ENCODE results near the gene NEFH. TPM values are rescaled to one million over a fixed set of nuclear protein-coding genes. Genes with fewer than 3 reads are reported as not detected.

NEFH gene
- total RNA-seq, 1 donor from 2014 or later, result 1.0 TPM

DNA sequence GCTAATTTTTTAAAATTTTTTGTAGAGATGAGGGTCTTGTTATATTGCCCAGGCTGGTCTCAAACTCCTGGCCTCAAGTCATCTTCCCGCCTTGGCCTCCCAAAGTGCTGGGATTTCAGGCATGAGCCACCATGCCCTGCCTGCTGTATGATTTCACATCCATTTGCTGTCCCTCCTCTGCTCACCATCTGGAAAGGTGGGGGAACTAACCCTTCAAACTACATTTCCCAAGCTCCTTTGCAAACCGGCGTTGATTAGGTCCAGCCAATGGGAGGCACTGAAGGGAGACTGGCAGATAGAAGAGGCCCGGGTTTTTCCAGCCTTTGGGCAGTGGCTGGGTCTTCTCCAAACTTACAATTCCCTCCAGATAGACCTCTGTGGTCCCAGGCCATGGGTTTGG lies 22.3 kb upstream of the NEFH start:
- Histone ChIP-seq H3K27me3 (ENCODE audit: low read depth) (no peaks in the 10 kb centered on the region), H3K4me1 (no peaks in the 10 kb centered on the region), H3K36me3 (no peaks in the 10 kb centered on the region), H3K4me3 (no peak overlapping the region), H3K27ac (no peak overlapping the region), H3K9me3 (no peaks in the 10 kb centered on the region)
- TF ChIP-seq, protein P1, sequence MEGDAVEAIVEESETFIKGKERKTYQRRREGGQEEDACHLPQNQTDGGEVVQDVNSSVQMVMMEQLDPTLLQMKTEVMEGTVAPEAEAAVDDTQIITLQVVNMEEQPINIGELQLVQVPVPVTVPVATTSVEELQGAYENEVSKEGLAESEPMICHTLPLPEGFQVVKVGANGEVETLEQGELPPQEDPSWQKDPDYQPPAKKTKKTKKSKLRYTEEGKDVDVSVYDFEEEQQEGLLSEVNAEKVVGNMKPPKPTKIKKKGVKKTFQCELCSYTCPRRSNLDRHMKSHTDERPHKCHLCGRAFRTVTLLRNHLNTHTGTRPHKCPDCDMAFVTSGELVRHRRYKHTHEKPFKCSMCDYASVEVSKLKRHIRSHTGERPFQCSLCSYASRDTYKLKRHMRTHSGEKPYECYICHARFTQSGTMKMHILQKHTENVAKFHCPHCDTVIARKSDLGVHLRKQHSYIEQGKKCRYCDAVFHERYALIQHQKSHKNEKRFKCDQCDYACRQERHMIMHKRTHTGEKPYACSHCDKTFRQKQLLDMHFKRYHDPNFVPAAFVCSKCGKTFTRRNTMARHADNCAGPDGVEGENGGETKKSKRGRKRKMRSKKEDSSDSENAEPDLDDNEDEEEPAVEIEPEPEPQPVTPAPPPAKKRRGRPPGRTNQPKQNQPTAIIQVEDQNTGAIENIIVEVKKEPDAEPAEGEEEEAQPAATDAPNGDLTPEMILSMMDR (IDR thresholded peaks at IDR 0.05), result no peak
- ATAC-seq (peak; percentile 48 to 62), DNase-seq (no peak)
- intact Hi-C loops (cut with DNase I), result no loop called here

DNA sequence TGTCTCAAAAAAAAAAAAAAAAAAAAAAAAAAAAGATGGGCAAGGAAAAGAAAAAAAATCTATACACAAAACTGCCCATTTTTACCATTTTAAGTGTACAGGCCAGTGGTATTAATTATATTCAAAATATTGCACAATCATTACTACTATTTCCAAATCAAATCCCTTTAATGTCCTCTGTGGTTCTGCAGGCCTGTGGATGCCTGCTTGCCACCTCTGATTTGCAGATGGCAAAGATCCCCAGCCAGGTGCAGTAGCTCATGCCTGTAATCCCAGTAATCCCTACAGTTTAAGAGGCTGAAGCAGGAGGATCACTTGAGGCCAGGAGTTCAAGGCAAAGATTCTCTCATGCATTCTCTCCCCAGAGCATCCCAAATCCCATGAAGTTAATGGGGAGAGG lies 21.5 kb upstream of the NEFH start:
- no peaks in the 10 kb centered on the region for H3K36me3 ChIP-seq
- intact Hi-C loops (cut with DNase I), result no loop called here
- H3K27ac ChIP-seq, result no peak overlapping the region
- TF ChIP-seq, protein P1 (IDR thresholded peaks at IDR 0.05), result no peak
- H3K27me3 ChIP-seq (ENCODE audit: low read depth), result no peaks in the 10 kb centered on the region
- DNase-seq, result no peak
- H3K4me3 ChIP-seq, result no peak overlapping the region
- no peaks in the 10 kb centered on the region for H3K4me1 ChIP-seq
- no peak for ATAC-seq
- no peaks in the 10 kb centered on the region for H3K9me3 ChIP-seq

DNA sequence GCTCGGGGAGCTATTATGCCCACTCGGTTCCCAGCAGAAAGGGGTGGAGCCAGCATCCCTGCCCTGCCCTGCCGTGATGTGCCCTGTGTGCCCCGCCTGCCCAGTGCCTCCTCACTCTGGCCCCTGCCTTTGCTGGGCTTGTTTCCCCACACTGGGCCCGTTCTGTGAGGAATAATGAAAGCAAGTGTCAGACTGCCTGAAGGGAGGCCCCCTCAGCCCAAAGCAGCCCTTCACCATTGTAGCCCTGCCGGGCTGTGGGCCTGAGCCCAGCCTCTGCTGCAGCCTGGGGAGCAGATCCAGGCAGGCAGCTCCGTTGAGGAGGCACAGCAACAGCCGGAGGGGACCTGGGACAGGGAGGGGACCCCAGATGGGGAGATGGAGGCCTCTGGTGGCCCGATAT lies 20.2 kb upstream of the NEFH start:
- H3K4me1 ChIP-seq, result no peaks in the 10 kb centered on the region
- H3K4me3 ChIP-seq, result no peak overlapping the region
- intact Hi-C loops (cut with DNase I), result no loop called here
- H3K9me3 ChIP-seq, result no peaks in the 10 kb centered on the region
- no peaks in the 10 kb centered on the region for H3K36me3 ChIP-seq
- no peaks in the 10 kb centered on the region for H3K27me3 ChIP-seq (ENCODE audit: low read depth)
- ATAC-seq, result no peak
- TF ChIP-seq, protein P1 (IDR thresholded peaks at IDR 0.05), result no peak
- DNase-seq, result no peak
- H3K27ac ChIP-seq, result no peak overlapping the region

DNA sequence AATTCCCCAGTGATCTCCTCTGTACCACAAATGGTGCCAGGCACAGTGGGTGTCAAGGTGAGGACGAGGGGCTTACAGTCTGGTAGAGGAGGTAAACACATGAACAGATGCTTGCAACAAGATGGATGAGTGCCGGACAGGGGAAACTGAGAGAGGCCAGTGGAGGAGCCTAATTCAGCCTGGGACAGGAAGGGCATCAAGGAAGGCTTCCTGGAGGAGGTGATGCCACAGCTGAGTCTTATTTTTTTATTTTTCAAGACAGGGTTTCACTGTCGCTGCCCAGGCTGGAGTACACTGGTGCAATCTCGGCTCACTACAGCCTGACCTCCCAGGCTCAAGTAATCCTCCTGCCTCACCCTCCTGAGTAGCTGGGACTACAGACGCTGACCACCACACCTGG lies 18.8 kb upstream of the NEFH start:
- Histone ChIP-seq H3K36me3 (no peaks in the 10 kb centered on the region), H3K9me3 (no peaks in the 10 kb centered on the region), H3K27me3 (ENCODE audit: low read depth) (no peaks in the 10 kb centered on the region), H3K27ac (no peak overlapping the region), H3K4me1 (no peaks in the 10 kb centered on the region), H3K4me3 (no peak overlapping the region)
- intact Hi-C loops (cut with DNase I), result no loop called here
- DNase-seq (no peak), ATAC-seq (no peak)
- TF ChIP-seq, protein P1 (IDR thresholded peaks at IDR 0.05), result no peak

DNA sequence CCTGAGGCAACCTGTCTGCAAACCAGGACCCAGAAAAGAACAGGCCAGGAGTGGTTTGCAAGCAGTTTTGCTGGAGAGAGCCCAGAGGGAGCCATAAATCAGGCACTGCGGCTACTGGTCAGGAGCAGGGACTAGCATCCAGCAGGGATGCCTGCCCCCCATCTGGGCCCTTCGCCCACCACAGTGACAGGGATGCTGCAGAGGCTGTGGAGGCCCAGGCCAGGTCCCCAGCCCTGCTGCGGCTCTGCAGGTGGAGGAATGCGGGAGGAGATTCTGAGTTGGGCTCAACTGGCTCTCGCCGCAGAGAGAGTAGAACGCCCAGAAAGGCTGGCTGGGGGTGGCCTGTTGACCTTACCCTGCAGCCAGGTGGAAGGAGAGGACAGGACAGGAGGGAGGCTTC lies 16.4 kb upstream of the NEFH start:
- Histone ChIP-seq H3K27me3 (ENCODE audit: low read depth) (peaks cover 3% of the 10 kb centered on the region), H3K4me1 (no peaks in the 10 kb centered on the region), H3K27ac (no peak overlapping the region), H3K4me3 (no peak overlapping the region), H3K36me3 (no peaks in the 10 kb centered on the region), H3K9me3 (no peaks in the 10 kb centered on the region)
- no peak for DNase-seq
- intact Hi-C loops (cut with DNase I), result no loop called here
- TF ChIP-seq, protein P1 (IDR thresholded peaks at IDR 0.05), result no peak
- no peak for ATAC-seq

DNA sequence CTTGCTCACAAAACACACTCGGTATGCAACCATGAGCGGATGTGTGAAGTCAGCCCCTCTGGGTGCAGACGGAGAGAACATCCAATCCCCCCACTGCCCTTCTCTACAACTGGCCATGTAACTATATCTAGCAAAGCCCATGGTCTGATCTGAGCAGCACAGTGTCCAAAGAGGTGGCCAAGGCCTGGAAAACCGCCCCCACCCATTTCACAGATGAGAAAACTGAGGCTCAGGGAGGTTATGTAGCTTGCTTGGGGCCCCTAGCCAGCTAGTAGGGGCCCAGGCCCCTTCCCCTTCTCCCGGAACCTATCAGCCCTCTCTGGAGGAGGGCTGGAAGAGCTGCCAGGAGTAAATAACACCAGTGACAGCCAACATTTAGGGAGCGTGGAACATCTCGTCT lies 15.4 kb upstream of the NEFH start:
- TF ChIP-seq, protein P1 (IDR thresholded peaks at IDR 0.05), result no peak
- H3K36me3 ChIP-seq, result no peaks in the 10 kb centered on the region
- no peak overlapping the region for H3K4me3 ChIP-seq
- no peak overlapping the region for H3K27ac ChIP-seq
- no peaks in the 10 kb centered on the region for H3K4me1 ChIP-seq
- ATAC-seq (no peak), DNase-seq (no peak)
- H3K27me3 ChIP-seq (ENCODE audit: low read depth), result peaks cover 3% of the 10 kb centered on the region
- intact Hi-C loops (cut with DNase I), result no loop called here
- H3K9me3 ChIP-seq, result no peaks in the 10 kb centered on the region
